HEK293 (cell line): ENCODE results near the gene SENP8.

ENCODE experiments used
- CTCF ChIA-PET: fragments of 350-600 bp; formaldehyde crosslinking; extraction: SDS; loops from one replicate; lab custom pipeline; 2021; ENCODE audit warnings: antibody characterized with exemption; lab: Yijun Ruan, JAX
- POLR2A ChIA-PET: fragments of 300-600 bp; formaldehyde crosslinking; extraction: SDS; loops from one replicate; lab custom pipeline; 2020; ENCODE audit warnings: antibody characterized with exemption, inconsistent platforms; lab: Yijun Ruan, JAX
- H3K27ac ChIP-seq: fragments of 200-500 bp; sonication (Bioruptor generic); 2 replicates; pipeline ENCODE4 v1.5.1; 2014; ENCODE audit warnings: low read depth, low read length, control low read depth, inconsistent platforms; ENCODE audit errors: extremely low read depth
- H3K36me3 ChIP-seq, 2 experiments: fragments of 200-500 bp in 1 of 2; sonication (Bioruptor generic) in 1 of 2; 1 replicate in 1 of 2; 2 replicates in 1 of 2; pipeline ENCODE4 v1.5.1; 2014 to 2017; ENCODE audit warnings: inconsistent platforms in 2 of 2, low read length in 2 of 2; ENCODE audit not compliant: control insufficient read depth in 2 of 2, insufficient read depth in 1 of 2
- H3K4me1 ChIP-seq: fragments of 200-500 bp; sonication (Bioruptor generic); 2 replicates; pipeline ENCODE4 v1.5.1; 2014; ENCODE audit warnings: mild to moderate bottlenecking, low read length, inconsistent platforms; ENCODE audit not compliant: control insufficient read depth, insufficient read depth
- H3K4me3 ChIP-seq: 2 replicates; pipeline ENCODE4 v1.5.1; 2011; ENCODE audit warnings: low read depth, mild to moderate bottlenecking, control low read depth, low read length, moderate library complexity
- H3K9me3 ChIP-seq: fragments of 200-500 bp; sonication (Bioruptor generic); 2 replicates; pipeline ENCODE4 v1.5.1; 2014; ENCODE audit warnings: low read depth, low read length, inconsistent platforms; ENCODE audit not compliant: control insufficient read depth, insufficient read depth
- EGR2 ChIP-seq: fragments of 450-650 bp; formaldehyde crosslinking; IDR thresholded peaks from 2 replicates; pipeline ENCODE4 v1.5.1; 2016; ENCODE audit warnings: low read depth, missing biosample characterization, missing genetic modification characterization
- GLIS2 ChIP-seq: fragments of 450-650 bp; formaldehyde crosslinking; IDR thresholded peaks from 2 replicates; pipeline ENCODE4 v1.5.1; 2016; ENCODE audit warnings: missing biosample characterization, missing genetic modification characterization
- KLF8 ChIP-seq: fragments of 450-650 bp; formaldehyde crosslinking; IDR thresholded peaks from 2 replicates; pipeline ENCODE4 v1.5.1; 2016; ENCODE audit warnings: missing biosample characterization, missing genetic modification characterization
- MYNN ChIP-seq: fragments of 450-650 bp; formaldehyde crosslinking; IDR thresholded peaks from 2 replicates; pipeline ENCODE4 v1.5.1; 2016; ENCODE audit warnings: missing biosample characterization, missing genetic modification characterization, borderline replicate concordance
- PRDM1 ChIP-seq: fragments of 450-650 bp; formaldehyde crosslinking; IDR thresholded peaks from 2 replicates; pipeline ENCODE4; 2016; ENCODE audit warnings: missing biosample characterization, missing genetic modification characterization
- SCRT2 ChIP-seq: fragments of 450-650 bp; formaldehyde crosslinking; IDR thresholded peaks from 2 replicates; pipeline ENCODE4 v1.5.1; 2016; ENCODE audit warnings: missing biosample characterization, missing genetic modification characterization
- SETDB1 ChIP-seq: IDR thresholded peaks from one replicate; pipeline ENCODE4 v1.6.1; 2017; ENCODE audit warnings: mild to moderate bottlenecking, low read length, moderate library complexity, mixed read lengths; ENCODE audit not compliant: insufficient read length
- SP2 ChIP-seq: fragments of 450-650 bp; formaldehyde crosslinking; IDR thresholded peaks from 2 replicates; pipeline ENCODE4 v1.5.1; 2016; ENCODE audit warnings: missing biosample characterization, missing genetic modification characterization
- ZBTB17 ChIP-seq: fragments of 450-650 bp; formaldehyde crosslinking; IDR thresholded peaks from 2 replicates; pipeline ENCODE4 v1.5.1; 2016; ENCODE audit warnings: missing biosample characterization, missing genetic modification characterization
- ZBTB21 ChIP-seq: fragments of 450-650 bp; formaldehyde crosslinking; IDR thresholded peaks from 2 replicates; pipeline ENCODE4 v1.5.1; 2017; ENCODE audit warnings: missing biosample characterization, missing genetic modification characterization
- ZEB2 ChIP-seq: fragments of 450-650 bp; formaldehyde crosslinking; IDR thresholded peaks from 2 replicates; pipeline ENCODE4 v1.5.1; 2016; ENCODE audit warnings: missing biosample characterization, missing genetic modification characterization
- ZNF132 ChIP-seq: fragments of 450-650 bp; formaldehyde crosslinking; IDR thresholded peaks from 2 replicates; pipeline ENCODE4 v1.5.1; 2017; ENCODE audit warnings: missing biosample characterization, missing genetic modification characterization, borderline replicate concordance
- ZNF146 ChIP-seq: fragments of 450-650 bp; formaldehyde crosslinking; IDR thresholded peaks from 2 replicates; pipeline ENCODE4 v1.5.1; 2016; ENCODE audit warnings: missing biosample characterization, missing genetic modification characterization
- ZNF24 ChIP-seq: fragments of 450-650 bp; formaldehyde crosslinking; IDR thresholded peaks from 2 replicates; pipeline ENCODE4 v1.5.1; 2016; ENCODE audit warnings: missing biosample characterization, missing genetic modification characterization
- ZNF324 ChIP-seq: fragments of 450-650 bp; formaldehyde crosslinking; IDR thresholded peaks from 2 replicates; pipeline ENCODE4 v1.5.1; 2016; ENCODE audit warnings: missing biosample characterization, missing genetic modification characterization
- ZNF391 ChIP-seq: fragments of 450-650 bp; formaldehyde crosslinking; IDR thresholded peaks from 2 replicates; pipeline ENCODE4 v1.5.1; 2016; ENCODE audit warnings: low read depth, missing biosample characterization, missing genetic modification characterization, borderline replicate concordance
- ZNF394 ChIP-seq: fragments of 450-650 bp; formaldehyde crosslinking; IDR thresholded peaks from 2 replicates; pipeline ENCODE4 v1.5.1; 2016; ENCODE audit warnings: missing biosample characterization, missing genetic modification characterization, mild to moderate bottlenecking, moderate library complexity, borderline replicate concordance
- ZNF473 ChIP-seq: fragments of 450-650 bp; formaldehyde crosslinking; IDR thresholded peaks from 2 replicates; pipeline ENCODE4 v1.5.1; 2017; ENCODE audit warnings: missing biosample characterization, missing genetic modification characterization
- ZNF600 ChIP-seq: fragments of 450-650 bp; formaldehyde crosslinking; IDR thresholded peaks from 2 replicates; pipeline ENCODE4 v1.5.1; 2016; ENCODE audit warnings: missing biosample characterization, missing genetic modification characterization
- ZNF660 ChIP-seq: fragments of 450-650 bp; IDR thresholded peaks from 2 replicates; pipeline ENCODE4 v1.5.1; 2018; ENCODE audit warnings: missing biosample characterization, mild to moderate bottlenecking, missing genetic modification characterization
- ZNF791 ChIP-seq: fragments of 450-650 bp; formaldehyde crosslinking; IDR thresholded peaks from 2 replicates; pipeline ENCODE4 v1.5.1; 2016; ENCODE audit warnings: missing biosample characterization, missing genetic modification characterization
- ZNF792 ChIP-seq: fragments of 450-650 bp; formaldehyde crosslinking; IDR thresholded peaks from 2 replicates; pipeline ENCODE4 v1.5.1; 2016; ENCODE audit warnings: missing biosample characterization, missing genetic modification characterization
- ZSCAN16 ChIP-seq: fragments of 450-650 bp; formaldehyde crosslinking; IDR thresholded peaks from 2 replicates; pipeline ENCODE4 v1.5.1; 2016; ENCODE audit warnings: missing biosample characterization, missing genetic modification characterization
- TF ChIP-seq, protein P1 (sequence below): fragments of 450-650 bp; formaldehyde crosslinking; IDR thresholded peaks from 2 replicates; pipeline ENCODE4 v1.5.1; 2016; ENCODE audit warnings: missing biosample characterization, missing genetic modification characterization
- TF ChIP-seq, protein P2 (sequence below): fragments of 450-650 bp; formaldehyde crosslinking; IDR thresholded peaks from 2 replicates; pipeline ENCODE4 v1.5.1; 2016; ENCODE audit warnings: missing biosample characterization, missing genetic modification characterization
- TF ChIP-seq, protein P3 (sequence below): fragments of 450-650 bp; formaldehyde crosslinking; IDR thresholded peaks from 2 replicates; pipeline ENCODE4 v1.5.1; 2016; ENCODE audit warnings: missing biosample characterization, missing genetic modification characterization
- TF ChIP-seq, protein P4 (sequence below): fragments of 450-650 bp; formaldehyde crosslinking; IDR thresholded peaks from 2 replicates; pipeline ENCODE4 v1.5.1; 2017; ENCODE audit warnings: missing biosample characterization, mild to moderate bottlenecking, missing genetic modification characterization, moderate library complexity
- TF ChIP-seq, protein P5 (sequence below): fragments of 450-650 bp; formaldehyde crosslinking; IDR thresholded peaks from 2 replicates; pipeline ENCODE4 v1.5.1; 2016; ENCODE audit warnings: missing biosample characterization, missing genetic modification characterization

Gene SENP8

DNA sequence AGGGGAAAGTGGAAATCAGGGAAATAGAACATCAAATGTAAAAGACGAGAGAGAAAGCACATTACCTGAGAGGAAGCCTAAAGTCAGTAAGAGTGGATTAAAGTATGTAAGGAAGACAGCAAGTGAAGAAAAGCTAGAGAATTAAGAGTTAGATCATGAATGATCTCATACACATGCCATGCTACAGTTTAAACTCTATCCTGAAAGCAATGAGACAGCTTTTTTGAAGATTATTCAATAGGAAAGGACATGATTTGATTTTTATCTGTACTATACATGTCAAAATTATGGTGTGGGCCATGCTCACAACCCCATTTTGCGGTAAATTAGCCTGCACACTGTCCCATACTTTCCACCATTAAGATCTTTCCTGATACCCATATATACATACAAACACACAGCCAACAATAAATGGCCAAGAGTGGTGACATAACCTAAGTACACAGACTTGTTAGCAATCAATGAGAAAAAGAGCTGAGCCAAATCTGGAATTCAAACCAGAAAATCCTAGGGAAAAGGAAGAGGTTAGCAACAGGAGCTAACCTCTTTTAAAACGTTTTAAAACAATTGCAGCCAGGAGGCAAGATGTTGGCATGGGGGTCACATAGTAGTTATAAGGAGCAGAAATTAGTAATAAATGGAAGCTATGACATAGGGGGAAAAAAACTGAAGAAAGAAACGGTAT is 4.7 kb upstream of the SENP8 start (continued):
- TF ChIP-seq, protein P1, sequence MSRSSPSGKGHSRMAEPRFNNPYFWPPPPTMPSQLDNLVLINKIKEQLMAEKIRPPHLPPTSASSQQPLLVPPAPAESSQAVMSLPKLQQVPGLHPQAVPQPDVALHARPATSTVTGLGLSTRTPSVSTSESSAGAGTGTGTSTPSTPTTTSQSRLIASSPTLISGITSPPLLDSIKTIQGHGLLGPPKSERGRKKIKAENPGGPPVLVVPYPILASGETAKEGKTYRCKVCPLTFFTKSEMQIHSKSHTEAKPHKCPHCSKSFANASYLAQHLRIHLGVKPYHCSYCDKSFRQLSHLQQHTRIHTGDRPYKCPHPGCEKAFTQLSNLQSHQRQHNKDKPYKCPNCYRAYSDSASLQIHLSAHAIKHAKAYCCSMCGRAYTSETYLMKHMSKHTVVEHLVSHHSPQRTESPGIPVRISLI = 0 out of 2 replicates have a peak, but pooled peaks have one; percentile 60
- peak; percentile 65 for TF ChIP-seq ZEB2 (tag by site-specific recombination)
- TF ChIP-seq MYNN (tag by site-specific recombination) = peak; percentile 87; the same call in 1 of the 2 replicates
- TF ChIP-seq PRDM1 (tag by site-specific recombination) = peak; percentile 99
- TF ChIP-seq ZNF24 = peak; percentile 61
- TF ChIP-seq SCRT2 (tag by site-specific recombination) = peak; percentile 76
- 0 out of 2 replicates have a peak, but pooled peaks have one; percentile 21 for TF ChIP-seq ZNF394 (tag by site-specific recombination)
- 0 out of 2 replicates have a peak, but pooled peaks have one; percentile 27 for TF ChIP-seq ZNF146
- TF ChIP-seq ZNF324 (tag by site-specific recombination) = no peak
- TF ChIP-seq, protein P2, sequence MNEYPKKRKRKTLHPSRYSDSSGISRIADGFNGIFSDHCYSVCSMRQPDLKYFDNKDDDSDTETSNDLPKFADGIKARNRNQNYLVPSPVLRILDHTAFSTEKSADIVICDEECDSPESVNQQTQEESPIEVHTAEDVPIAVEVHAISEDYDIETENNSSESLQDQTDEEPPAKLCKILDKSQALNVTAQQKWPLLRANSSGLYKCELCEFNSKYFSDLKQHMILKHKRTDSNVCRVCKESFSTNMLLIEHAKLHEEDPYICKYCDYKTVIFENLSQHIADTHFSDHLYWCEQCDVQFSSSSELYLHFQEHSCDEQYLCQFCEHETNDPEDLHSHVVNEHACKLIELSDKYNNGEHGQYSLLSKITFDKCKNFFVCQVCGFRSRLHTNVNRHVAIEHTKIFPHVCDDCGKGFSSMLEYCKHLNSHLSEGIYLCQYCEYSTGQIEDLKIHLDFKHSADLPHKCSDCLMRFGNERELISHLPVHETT = peak; percentile 44; the same call in 1 of the 2 replicates
- TF ChIP-seq, protein P3, sequence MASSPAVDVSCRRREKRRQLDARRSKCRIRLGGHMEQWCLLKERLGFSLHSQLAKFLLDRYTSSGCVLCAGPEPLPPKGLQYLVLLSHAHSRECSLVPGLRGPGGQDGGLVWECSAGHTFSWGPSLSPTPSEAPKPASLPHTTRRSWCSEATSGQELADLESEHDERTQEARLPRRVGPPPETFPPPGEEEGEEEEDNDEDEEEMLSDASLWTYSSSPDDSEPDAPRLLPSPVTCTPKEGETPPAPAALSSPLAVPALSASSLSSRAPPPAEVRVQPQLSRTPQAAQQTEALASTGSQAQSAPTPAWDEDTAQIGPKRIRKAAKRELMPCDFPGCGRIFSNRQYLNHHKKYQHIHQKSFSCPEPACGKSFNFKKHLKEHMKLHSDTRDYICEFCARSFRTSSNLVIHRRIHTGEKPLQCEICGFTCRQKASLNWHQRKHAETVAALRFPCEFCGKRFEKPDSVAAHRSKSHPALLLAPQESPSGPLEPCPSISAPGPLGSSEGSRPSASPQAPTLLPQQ (tag by site-specific recombination) = 0 out of 2 replicates have a peak, but pooled peaks have one; percentile 33
- peak; percentile 34; the same call in 1 of the 2 replicates for TF ChIP-seq ZBTB17 (tag by site-specific recombination)
- peak; percentile 16; the same call in 1 of the 2 replicates for TF ChIP-seq ZBTB21 (tag by site-specific recombination)
- no peak for TF ChIP-seq ZNF391 (tag by site-specific recombination)
- TF ChIP-seq ZNF660 (tag by site-specific recombination) = 0 out of 2 replicates have a peak, but pooled peaks have one; percentile 31

DNA sequence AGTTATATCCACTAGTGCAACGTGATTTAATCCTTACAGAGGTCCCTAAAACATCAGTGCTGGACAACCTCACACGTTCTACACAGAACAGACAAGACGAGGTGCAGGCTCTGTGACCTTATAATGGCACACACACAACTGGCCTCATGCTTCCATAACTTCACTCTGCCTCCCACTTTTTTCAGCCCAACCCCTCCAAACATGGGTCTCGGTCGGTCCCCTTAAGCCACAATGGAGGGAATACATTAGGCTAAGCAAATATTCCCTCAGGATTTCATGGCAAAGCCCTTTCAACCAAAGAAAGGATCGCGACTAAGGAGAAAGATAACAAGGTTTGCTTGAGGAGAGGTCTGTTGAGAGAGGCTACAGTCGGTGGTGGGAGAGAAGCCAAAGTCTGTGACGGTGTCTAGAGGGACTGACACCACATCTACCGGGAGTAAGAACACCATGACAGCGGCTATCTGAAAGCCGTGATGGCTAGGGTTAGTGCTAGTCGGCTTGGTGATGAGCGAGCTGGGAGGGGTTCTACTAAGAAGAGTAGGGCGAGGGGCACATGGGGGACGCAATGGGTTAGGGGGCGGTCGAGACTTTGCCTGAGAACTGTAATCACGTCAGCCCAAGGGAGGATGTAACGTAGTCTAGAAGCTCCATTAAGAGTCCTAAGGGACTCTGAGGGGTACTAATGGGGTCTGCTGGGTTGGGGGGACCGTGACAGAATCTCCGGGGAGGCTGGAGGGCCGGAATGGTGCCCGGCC is 1.3 kb upstream of the SENP8 start:
- Histone ChIP-seq H3K4me3 (peak overlapping the region; percentile 98), H3K4me1 (peaks cover 39% of the 10 kb centered on the region), H3K36me3 (no peaks in the 10 kb centered on the region), H3K9me3 (no peaks in the 10 kb centered on the region), H3K27ac (peak overlapping the region; percentile 96)
- ChIA-PET CTCF (interaction anchor here (0.6 kb wide), 1 partner anchor 279 kb away, joined by 3 read pairs; no protein-coding TSS in a partner anchor), POLR2A (interaction anchor here (0.6 to 2.0 kb wide), 4 partner anchors 14 to 215 kb away, joined by 3 to 8 read pairs (median 4); no protein-coding TSS in a partner anchor)
- no peak for TF ChIP-seq KLF8 (tag by site-specific recombination)
- no peak for TF ChIP-seq SP2
- no peak for TF ChIP-seq EGR2 (tag by site-specific recombination)
- TF ChIP-seq ZNF473 = no peak
- TF ChIP-seq, protein P4, sequence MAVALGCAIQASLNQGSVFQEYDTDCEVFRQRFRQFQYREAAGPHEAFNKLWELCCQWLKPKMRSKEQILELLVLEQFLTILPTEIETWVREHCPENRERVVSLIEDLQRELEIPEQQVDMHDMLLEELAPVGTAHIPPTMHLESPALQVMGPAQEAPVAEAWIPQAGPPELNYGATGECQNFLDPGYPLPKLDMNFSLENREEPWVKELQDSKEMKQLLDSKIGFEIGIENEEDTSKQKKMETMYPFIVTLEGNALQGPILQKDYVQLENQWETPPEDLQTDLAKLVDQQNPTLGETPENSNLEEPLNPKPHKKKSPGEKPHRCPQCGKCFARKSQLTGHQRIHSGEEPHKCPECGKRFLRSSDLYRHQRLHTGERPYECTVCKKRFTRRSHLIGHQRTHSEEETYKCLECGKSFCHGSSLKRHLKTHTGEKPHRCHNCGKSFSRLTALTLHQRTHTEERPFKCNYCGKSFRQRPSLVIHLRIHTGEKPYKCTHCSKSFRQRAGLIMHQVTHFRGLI (tag by site-specific recombination) = peak; percentile 89
- TF ChIP-seq GLIS2 = no peak
- no peak for TF ChIP-seq ZNF792
- no peak for TF ChIP-seq ZNF132 (tag by site-specific recombination)
- TF ChIP-seq SETDB1 = no peak
- TF ChIP-seq ZNF791 (tag by site-specific recombination) = no peak
- TF ChIP-seq, protein P5, sequence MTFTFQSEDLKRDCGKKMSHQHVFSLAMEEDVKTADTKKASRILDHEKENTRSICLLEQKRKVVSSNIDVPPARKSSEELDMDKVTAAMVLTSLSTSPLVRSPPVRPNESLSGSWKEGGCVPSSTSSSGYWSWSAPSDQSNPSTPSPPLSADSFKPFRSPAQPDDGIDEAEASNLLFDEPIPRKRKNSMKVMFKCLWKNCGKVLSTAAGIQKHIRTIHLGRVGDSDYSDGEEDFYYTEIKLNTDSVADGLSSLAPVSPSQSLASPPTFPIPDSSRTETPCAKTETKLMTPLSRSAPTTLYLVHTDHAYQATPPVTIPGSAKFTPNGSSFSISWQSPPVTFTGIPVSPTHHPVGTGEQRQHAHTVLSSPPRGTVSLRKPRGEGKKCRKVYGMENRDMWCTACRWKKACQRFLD (tag by site-specific recombination) = no peak
- TF ChIP-seq ZNF600 = peak; percentile 84
- TF ChIP-seq, protein P1 = no peak
- TF ChIP-seq ZBTB21 (tag by site-specific recombination) = 0 out of 2 replicates have a peak, but pooled peaks have one; percentile 18
- TF ChIP-seq ZSCAN16 = 0 out of 2 replicates have a peak, but pooled peaks have one; percentile 66
